Left hindlimb (tissue), 1 donor: Measurements from ENCODE around the gene NKX6-1.

Source experiments
- DNase-seq: peaks from one replicate; pipeline ENCODE4 v3.0.0-alpha.2; 2018

The NKX6-1 gene

DNA sequence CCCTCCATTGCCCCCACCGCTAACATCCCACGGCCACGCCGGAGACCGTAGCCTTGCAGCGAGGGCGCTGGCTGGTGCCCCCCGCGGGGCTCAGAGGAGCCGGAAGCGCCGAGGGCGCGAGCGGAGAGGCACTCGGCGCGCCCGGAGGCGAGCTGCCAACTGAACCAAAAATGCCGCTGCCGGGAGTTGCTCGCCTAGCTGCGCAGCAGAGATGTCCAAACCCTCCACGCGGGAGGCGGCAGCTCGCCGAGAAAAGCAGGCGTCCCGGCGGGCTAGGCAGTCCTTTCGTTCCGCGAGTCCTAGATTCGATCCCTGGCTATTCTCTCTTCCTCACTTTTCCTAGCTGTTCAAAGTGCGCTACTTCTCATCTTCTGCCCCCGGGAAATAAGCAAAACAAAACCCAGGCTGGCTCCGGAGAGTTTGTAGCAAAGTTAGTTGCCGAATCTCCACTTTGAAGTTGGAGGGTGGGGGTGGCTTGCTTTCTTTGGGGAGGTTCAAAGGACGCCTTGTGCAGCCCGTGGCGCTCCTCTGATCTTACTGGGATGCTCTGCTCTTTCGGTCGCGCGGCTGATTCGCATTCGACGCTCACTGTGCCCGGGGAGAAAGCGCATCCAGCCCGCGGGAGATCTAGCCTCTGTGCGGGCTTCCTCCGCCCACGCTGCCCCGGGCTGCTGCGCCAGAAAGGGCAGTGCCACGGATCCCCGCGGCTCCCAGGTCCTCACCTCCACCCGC, 723 bp downstream of the NKX6-1 start:
- peak; percentile 48 for DNase-seq

DNA sequence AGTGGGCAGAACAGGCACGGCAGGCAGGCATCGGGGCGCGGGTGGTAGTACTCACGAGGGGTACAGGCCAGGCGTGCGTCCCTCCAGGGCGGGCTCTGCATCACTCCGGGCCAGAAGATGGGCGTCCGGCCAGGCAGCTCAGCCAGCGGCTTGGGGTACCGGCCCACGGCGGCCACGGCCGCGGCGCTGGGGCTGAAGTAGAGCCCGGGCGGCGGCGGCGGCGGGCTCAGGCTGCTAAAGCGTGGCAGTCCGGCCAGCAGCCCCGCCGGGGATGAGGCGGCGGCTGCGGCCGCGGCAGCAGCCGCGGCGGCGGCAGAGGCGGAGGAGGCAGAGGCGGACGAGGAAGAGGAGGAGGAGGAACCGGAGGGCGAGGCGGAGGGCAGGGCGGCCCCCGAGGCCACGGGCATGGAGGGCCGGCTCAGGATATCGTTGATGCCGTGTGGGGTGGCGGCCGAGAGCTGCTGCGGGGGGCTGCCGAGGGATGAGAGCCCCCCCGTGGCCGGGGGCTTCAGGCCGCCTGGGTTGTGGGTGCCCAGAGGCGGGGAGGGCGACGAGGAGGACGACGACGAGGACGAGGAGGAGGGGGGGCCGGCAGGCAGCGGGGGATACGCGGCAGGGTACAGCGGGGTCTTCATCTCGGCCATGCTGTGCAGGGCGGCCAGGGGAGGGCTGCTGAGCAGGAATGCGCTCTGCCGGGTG, 1.4 kb downstream of the NKX6-1 start:
- no peak for DNase-seq

DNA sequence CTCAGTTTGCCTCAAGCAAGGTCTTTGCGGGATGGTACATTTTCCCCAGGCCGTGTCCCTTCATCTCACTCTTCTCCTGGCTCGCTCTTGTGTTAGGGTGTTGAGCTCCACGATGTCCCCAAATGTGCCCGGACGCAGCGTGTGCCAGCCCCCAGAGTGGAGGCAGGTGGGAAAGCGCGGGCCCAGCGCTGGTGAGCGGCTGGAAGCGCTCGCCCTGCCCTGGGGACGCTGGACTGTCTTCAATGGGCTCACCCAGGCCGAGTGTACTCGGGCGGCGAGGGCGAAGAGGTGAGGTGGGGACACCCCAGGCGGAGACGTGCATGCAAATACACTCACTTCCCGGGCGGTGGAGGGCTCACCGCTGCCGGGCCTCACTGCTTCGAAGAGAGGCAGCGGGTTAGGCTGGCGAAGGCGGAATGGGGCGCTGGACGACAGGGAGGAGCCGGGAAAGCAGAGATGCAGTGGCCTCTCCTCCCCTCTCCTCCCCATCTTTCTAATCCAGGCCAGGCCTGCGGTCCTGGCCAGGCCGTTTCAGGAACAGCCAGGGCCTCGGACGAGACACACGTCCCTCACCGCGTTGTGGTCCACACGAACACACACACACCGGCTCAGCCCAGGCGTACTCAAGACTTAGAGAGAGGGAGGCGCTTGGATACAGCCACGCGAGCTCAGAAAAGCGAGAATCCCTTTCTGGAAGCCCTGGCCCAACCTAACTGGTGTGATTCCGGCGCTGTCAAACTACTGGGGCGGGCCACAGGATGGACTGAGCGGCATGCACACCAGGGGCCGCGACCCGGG, 2.2 kb downstream of the NKX6-1 start:
- DNase-seq = no peak

DNA sequence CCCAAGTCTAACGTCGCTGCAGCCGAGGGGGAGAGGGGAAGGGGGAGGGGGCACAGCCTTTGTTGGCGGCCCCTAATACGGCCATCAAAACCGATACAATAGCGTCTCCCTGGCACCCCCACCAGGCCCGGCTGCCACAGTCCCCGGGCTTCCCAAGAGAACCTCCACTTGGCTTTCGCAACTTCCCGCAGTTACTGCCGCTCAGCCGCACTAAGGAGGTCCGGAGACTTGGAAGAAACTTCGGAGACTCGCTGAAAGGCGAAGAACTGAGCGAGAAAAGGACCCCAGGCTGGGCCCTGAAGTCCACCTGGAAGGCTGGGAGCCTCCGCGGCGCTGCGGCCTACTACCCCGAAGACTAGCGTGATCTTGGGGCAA, 2.8 kb downstream of the NKX6-1 start:
- DNase-seq = no peak

DNA sequence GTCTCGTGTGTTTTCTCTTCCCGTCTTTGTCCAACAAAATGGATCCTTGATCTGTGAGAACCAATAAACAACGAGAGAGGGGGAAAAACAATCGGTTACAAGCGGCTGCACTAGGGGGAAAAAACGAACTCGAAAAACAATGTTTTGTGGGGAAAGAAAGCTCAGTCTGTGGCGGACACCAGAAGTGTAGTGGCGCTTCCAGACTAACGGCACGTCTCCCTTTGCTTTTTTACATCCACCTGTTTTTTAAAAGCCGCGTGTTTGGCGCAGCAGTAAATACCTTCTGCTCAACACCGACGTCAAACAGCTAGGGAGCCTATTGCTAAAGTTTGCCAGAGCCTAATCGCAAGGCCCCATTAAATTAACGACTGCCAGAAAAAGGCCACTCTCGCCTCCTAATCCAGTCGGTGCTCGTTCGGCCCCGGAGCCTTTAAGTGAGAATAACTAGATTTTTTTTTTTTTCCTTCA, 3.3 kb downstream of the NKX6-1 start:
- no peak for DNase-seq

DNA sequence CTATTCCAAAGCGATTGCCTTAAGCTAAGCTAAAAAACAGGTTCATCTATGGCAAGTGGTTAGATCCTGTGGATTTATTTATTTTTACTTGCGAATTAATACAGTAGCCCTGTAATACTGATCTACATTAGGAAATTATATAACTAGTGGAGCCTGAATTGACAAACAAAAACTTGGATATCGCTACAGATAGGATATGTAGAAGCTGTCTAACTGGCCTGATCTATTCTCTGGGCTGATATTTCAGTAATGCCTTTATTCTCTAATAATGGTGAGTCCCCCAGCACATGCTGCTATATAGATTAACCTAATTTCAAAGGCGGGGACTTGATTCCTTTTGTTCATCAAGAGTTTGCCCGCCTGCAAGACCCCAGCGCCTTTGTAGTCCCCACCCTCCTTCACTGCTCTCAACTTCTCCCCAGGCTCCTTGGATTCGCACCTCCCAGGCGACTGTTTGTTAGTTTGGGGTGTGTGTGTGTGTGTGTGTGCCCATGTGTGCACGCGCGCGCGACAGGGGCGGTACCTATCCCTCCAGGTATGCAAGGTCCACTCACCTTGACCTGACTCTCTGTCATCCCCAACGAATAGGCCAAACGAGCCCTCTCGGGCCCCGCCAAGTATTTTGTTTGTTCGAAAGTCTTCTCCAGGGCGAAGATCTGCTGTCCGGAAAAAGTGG, 3.8 kb downstream of the NKX6-1 start:
- DNase-seq = no peak

DNA sequence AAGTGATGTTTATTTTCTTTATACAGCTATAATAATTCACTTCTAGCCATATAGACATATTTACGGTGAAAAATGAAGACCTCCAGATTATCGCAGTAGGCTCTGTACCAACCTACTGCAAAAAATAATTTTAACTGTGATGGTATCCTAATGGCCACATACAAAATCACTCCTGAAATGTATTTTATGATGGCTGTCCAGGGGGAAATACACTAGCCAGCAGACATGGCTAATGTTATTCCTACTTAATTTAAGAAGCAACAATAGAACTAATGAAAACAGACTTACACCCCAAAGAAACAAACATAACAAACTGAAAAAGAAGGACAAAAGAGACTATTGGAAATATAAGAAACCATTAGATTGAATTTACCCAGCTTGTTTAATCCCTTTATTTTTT, 4.6 kb downstream of the NKX6-1 start:
- no peak for DNase-seq

DNA sequence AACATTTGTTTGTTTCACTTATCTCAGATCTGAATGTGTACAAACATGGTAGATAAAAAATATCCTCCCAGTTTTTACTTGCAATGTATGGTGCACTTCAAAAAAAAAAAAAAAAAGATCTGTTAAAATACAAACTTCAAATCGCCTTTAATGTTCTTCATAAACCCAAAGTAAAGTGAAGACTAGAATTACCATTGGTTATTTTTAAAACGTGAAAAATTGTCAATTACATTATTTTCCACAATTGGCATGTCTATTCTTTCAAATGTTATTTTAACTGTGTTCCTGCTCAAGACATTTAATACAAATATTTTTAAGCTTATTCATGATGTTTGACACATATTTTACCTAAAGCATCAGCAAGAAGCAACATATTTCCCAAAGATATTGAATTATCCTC, 5.0 kb downstream of the NKX6-1 start:
- no peak for DNase-seq

DNA sequence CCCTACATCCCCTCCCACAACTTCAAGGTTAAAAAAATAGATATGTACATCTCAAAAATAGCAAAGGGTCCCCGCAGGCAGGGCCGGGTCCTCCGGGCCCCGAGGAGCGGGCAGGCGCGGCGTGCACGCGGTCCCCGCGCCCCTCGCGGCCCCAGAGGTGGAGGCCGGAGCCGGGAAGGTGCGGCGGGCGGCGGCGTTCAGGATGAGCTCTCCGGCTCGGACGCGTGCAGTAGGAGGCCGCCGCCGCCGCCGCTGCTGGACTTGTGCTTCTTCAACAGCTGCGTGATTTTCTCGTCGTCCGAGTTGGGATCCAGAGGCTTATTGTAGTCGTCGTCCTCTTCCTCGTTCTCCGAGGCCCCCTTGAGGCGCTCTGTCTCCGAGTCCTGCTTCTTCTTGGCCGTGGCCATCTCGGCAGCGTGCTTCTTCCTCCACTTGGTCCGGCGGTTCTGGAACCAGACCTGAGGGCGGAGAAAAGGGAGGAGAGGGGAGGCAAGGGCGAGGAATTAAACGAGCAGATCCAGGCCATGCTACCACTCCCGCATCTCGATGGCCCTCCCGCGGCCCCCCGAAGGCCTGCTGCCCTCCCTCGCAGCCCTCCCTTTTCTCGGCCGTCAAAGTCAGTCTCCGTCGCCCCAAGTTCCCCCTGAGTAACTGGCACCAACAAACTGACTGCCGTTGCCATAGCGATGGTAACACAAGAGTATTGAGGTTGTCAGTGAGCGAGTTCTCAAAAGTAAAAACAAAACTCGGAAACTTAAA, 5.8 kb downstream of the NKX6-1 start:
- DNase-seq = peak; percentile 54

DNA sequence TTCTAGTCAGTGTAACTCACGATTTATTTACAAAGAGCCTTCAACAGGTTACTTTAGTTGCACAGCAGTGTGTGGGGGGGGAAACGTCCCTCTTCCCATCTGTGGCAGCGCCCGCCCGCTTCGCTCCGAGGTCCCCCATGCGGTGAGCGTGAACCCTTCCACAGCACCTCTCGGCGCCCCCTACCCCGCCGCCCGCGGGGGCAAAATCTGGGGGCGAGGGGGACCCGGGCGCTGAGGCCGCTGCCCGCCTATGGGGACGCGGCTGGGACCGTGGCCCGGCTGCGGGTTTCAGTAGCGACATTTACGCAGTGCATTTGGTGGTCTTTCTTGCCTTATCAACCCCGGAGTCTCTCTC, 6.4 kb downstream of the NKX6-1 start:
- no peak for DNase-seq

DNA sequence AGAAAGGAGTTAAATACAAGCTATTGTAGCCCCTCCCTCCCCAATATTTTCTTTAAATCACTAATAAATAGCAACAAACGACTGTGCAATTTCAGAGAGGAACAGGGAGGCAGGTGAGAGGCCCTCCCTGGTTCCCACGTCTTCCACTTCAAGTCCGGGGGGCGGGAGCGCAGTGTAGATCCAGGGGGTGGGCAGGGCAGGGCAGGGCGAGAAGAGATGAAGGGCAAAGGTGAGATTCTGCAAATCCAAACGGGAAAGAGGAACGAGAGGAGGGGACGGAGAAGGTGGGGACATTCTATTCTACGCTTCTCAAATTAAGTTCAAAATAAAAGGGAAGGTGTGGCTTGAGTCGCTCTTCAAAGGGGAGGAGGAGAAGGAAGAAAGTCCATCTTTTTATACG, 6.8 kb downstream of the NKX6-1 start:
- no peak for DNase-seq

DNA sequence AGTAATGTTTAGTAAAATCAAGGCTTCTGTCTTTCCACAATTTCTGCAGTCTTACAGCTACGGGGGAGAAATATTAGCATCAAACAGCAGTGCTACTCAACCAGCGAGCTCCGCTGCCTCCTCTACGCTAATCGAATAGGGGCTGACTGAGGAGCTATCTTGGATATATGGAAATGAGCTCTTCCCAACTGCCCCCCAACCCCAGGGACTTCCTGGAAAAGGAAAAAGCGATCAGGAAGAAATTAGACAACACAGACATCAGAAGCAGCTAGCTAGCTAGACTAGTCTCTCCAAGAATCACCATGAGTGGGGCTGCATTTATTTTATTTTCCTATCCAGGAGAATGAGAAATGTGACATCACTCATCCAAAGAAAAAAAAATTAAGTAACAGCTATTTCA, 7.6 kb downstream of the NKX6-1 start:
- no peak for DNase-seq

DNA sequence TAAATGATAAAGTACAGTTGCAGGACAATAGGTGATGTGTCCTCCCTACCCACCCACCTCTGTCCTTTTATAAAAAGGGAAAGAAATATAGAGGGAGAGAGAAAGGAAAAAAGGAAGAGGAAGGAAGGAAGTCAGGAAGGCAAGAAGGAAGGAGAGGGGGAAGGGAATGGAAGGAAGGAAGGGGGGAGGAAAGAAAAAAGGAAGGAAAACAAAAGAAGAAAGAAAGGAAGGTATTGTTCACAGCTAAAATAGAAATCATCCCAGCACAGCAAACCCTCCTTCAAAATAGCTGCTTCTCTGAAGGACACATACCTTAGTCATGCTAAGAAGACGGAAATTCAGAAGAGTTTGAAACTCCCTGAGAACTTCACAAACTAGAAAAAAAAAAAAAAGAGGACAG, 8.4 kb downstream of the NKX6-1 start:
- DNase-seq = no peak

DNA sequence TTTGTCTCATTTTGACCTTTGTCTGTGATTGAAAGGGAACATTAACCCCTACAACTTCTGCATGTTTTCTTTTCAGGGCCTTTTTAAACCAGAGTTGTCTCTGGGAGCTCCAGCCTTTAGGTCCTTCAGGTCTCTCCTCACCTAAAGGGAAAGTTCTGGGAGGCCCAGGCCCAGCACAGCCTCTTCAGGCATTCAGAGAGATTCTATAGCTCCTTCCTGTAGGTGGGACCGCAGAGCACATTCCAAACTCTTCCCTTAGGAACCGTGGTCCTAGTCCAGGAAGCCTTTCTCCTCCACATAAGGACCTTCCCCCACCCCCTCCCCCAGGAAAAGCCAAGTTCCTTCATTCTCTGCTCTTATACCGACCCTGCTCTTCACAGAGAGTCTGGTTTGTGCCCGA, 14.9 kb downstream of the NKX6-1 start:
- DNase-seq = no peak

DNA sequence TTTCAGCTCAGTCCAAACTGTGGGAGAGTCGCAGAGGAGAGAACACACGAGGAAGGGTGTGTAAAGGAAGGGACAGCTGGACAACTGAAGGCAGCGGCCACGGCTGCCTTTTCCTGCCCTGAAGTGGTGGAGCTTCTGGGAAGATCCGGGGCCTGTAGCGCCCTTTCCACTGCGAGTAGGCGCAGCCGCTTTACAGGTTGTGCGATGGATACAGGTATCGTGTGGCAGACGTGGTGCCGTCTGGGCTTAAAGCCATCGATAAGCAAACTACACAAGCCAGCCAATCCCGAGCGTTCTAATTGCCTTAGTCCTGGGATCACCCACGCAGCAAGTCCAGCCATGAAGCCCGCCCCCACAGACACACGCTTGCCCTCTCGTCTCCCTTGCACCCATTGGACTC, 15.4 kb downstream of the NKX6-1 start:
- no peak for DNase-seq

DNA sequence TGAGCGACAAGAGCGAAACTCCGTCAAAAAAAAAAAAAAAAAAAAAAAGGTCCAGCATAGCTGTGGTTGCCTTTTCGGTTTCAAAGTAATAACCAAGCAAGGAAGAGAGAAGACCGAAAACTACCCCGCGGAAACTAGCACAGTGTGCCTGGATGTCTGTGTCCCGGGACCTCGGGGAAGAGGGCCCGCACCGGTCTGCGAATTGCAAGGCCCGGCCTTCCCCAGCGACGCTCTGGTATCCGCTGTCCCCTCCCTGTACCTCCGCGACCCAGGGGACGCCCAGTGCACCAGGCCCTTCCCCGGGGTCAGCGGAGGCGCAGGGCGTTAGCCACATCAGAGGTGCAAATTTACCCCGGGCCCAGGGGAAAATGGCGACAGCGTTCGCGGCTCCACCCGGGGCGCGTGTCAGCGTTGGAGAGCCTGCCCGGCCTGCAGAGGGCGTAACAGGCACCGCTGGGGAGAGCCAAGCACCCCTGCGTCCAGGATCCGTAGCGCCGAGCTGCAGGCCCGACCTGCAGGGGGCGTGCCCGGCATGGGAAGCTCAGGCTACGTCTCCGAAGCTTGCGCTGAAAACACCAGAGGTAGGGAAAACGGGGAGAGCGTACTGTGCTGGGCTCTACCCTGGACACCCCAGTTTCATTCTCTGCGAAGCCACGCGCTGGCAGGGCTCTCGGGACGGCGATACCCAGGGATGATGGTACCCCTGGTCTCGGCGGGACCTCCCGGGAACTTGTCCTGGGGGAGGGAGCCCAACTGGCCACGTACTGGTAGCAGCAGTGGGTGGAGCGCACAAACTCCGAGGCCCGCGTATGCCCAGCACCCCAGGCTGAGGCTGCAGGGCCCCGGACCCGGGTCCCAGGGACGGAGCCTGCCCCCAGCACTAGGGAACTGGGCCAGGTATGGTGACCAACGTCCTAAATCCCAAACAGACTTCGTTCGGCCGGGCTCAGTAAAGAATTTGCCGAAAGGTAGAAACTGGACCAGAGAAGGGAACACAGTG, 16.2 kb downstream of the NKX6-1 start:
- no peak for DNase-seq

DNA sequence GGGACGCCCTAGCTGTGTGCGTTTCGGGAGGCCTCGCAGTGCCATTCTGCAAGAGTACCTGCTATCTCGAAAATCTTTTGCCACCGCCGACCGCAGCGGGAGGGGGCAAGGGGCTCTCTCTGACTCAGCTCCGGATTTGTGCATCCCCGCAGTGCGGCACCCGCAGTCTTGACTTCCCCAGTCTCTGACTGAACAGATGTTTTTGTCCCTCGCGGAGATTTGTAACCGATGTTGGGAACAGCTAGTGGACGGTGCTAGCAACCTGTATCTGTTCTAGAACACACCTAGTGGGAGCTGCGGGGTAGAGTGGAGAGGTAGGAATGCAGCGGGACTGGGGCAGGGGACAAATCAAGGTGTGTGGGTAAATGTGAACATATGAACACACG, 17.2 kb downstream of the NKX6-1 start:
- no peak for DNase-seq

DNA sequence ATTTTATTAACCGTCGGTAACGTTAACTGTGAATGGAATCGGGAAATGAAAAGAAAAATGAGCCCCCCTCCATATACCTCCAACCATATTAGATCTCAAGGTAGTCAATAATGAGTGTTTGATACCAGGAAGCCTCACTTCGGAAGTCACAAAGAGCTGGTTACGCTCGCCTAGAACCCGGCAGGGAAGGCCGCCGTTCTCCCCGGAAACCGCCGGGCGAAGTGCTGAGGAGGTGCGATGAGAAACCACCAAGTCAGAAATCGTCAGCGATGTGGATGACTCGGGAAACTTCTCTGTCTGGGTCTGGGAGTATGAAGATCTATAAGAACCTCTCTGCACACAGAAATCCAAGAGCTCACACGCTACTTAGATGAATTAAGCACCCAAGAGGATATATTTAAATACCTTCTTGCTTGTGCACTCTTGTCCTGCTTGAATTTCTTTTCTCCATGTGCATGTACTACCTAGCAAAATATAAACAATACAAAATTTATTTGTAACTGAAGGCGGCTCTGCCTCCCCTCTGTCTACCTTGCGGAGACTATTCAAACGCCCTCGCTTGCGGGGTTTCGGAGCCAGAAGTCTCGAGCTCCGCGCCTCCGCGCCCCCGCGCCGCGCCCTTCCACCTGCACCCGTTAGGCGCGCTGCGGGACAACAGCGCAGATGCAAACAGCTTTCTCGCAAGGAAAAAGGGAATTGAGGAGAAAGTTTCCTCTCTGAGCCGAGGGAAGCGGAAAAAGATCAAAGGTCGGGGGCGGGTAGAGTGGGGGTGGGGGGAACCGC, 17.8 kb downstream of the NKX6-1 start:
- no peak for DNase-seq

DNA sequence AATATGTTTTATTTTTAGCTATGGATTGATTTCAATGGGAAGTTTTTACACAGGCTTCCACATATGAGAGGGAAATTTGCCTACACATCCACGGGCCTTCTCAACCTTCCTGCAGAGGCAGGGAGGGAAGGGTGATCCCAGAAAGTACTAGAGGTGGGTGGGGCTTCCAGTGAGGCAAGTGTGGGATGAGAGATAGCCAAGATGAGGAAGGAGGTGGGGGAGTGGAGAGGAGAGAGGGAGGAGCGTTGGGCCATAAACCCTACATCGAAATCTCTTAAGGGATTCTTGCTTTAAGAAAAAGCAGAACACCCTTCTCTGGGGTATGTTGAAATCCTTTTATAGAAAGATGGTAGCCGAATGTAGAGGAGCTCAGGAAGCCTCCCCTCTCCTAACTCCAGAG, 19.0 kb downstream of the NKX6-1 start:
- DNase-seq = no peak

DNA sequence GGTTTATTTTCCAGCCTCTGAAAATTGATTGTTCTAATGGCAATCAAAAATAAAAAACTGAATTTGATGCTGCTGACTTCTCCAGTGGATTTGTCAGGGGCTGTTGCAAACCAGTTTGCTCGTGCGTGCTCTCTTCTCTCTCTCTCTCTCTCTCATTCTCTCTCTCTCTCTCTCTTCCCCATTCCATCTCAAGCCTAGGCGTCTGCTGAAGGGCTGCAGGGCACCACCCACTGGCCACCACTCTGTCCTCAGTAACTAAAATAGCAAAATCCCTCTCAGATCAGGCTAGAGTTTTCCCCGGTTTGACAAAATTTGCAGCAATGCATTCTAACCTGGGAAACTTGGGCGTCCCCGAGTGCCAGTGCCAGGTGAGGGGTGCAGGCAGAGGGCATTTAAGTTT, 19.4 kb downstream of the NKX6-1 start:
- DNase-seq = no peak

DNA sequence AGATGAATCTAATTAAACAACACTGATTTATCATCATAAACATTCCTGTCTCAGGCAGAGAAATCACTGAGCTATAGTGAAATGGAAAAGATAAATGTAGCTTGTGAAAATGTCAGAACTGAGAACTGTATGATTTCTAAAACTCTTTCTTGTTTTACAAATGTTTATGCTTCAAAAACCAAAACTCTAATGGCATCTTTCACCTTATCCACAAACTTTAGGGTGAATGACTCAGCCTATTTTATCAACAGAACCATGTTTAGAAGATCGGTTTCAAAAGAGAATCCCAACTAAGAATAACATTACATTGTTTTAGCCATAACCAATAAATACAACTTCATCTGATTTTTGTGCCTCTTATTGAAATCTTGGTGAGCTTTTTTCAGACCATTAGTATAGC, 21.4 kb downstream of the NKX6-1 start:
- DNase-seq = no peak
